Measurements from ENCODE around the gene GFRA1. TPM values are rescaled to one million over a fixed set of nuclear protein-coding genes. Genes with fewer than 3 reads are reported as not detected.

GFRA1 gene
- total RNA-seq, 4 donors from 2014 or later, result 1.8 to 21.4 (median 12.1) TPM

DNA sequence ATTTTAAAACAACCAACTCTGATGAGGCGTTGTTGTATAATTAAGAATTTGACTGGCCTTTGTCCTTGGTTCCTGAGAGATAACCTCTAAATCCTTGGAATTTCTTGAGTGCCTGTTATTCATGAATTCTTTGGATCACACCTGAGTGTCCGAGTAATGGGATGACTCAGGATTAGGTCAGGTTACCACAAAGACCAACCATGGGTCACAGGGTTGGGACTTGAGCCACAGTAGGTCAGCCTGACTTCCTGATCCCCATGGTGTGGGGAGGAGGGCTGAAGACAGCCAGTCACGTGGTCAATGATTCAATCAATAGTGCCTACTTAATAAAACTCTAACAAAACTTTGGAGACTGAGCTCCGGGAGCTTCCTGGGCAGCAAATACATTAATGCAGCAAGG is 192.5 kb downstream of the GFRA1 start:
- TF ChIP-seq POLR2A (IDR thresholded peaks at IDR 0.05), result no peak
- TF ChIP-seq, protein P1, sequence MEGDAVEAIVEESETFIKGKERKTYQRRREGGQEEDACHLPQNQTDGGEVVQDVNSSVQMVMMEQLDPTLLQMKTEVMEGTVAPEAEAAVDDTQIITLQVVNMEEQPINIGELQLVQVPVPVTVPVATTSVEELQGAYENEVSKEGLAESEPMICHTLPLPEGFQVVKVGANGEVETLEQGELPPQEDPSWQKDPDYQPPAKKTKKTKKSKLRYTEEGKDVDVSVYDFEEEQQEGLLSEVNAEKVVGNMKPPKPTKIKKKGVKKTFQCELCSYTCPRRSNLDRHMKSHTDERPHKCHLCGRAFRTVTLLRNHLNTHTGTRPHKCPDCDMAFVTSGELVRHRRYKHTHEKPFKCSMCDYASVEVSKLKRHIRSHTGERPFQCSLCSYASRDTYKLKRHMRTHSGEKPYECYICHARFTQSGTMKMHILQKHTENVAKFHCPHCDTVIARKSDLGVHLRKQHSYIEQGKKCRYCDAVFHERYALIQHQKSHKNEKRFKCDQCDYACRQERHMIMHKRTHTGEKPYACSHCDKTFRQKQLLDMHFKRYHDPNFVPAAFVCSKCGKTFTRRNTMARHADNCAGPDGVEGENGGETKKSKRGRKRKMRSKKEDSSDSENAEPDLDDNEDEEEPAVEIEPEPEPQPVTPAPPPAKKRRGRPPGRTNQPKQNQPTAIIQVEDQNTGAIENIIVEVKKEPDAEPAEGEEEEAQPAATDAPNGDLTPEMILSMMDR (IDR thresholded peaks at IDR 0.05), result no peak
- no peak overlapping the region for H3K4me3 ChIP-seq
- H3K9me3 ChIP-seq, result no peaks in the 10 kb centered on the region
- H3K4me1 ChIP-seq, result no peaks in the 10 kb centered on the region
- DNase-seq, result no peak
- H3K27ac ChIP-seq, result no peak overlapping the region
- no peaks in the 10 kb centered on the region for H3K27me3 ChIP-seq
- no peaks in the 10 kb centered on the region for H3K36me3 ChIP-seq

DNA sequence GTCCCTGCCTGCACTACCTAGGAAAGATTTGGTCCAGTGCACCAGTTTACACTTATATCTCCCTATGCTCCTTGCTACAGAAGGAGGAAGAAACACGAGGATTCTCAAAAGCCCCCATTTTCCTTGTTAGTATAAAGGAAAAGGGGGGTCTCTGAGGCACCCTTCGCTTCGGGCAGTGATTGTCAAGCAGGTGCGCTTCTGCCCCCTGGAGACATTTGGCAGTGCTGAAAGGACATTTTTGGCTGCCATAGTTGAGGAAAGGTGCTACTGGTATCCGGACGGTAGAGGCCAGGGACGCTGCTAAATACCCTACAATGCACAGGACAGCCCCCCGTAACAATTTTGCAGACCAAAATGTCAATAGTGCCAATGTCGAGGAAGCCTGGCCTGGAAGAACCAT is 193.7 kb downstream of the GFRA1 start:
- H3K4me3 ChIP-seq, result no peak overlapping the region
- DNase-seq, result no peak
- no peak for TF ChIP-seq POLR2A (IDR thresholded peaks at IDR 0.05)
- TF ChIP-seq, protein P1 (IDR thresholded peaks at IDR 0.05), result no peak
- no peaks in the 10 kb centered on the region for H3K36me3 ChIP-seq
- no peak overlapping the region for H3K27ac ChIP-seq
- no peaks in the 10 kb centered on the region for H3K27me3 ChIP-seq
- no peaks in the 10 kb centered on the region for H3K9me3 ChIP-seq
- H3K4me1 ChIP-seq, result no peaks in the 10 kb centered on the region

DNA sequence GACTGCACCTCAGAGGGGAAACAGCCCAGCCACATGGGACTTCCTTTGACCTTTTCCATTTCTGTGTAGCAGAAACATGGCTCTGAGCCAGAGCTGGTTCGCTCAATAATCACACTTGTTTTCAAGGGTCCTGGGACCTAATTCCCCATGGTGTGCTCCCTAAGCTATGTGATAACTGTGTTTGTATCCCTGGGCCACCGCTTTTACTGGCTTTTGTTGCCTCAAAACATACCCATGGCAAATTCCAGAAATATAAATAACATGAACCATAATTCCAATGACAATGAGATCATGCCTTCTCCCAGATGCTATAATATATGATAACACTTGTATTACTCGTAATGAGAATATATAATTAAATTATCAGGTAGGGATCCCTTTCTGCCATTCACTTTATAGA is 196.4 kb downstream of the GFRA1 start:
- Histone ChIP-seq H3K4me3 (no peak overlapping the region), H3K36me3 (no peaks in the 10 kb centered on the region), H3K27ac (no peak overlapping the region), H3K27me3 (no peaks in the 10 kb centered on the region), H3K9me3 (no peaks in the 10 kb centered on the region), H3K4me1 (no peaks in the 10 kb centered on the region)
- no peak for DNase-seq
- TF ChIP-seq, protein P1 (IDR thresholded peaks at IDR 0.05), result no peak
- TF ChIP-seq POLR2A (IDR thresholded peaks at IDR 0.05), result no peak

DNA sequence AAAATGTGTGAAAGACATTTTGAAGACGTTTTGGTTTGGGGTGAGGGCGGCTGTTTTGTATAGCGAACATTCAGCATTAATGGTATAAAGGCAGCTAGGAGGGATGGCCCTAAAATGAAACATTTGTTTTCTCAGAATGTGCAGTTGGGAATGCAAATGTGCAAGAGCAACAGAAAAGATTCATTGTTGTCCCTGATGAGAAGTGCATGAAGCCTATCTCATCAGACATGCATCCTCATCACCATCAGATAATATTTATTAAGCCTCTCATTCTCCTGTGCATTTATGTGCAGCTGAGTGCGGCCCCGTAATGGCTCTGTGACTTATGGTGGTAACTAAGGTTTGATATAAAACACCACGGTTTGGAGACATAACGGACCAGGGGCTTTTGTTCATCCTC is 199.5 kb downstream of the GFRA1 start:
- TF ChIP-seq, protein P1 (IDR thresholded peaks at IDR 0.05), result no peak
- TF ChIP-seq POLR2A (IDR thresholded peaks at IDR 0.05), result no peak
- no peaks in the 10 kb centered on the region for H3K4me1 ChIP-seq
- H3K27ac ChIP-seq, result no peak overlapping the region
- H3K27me3 ChIP-seq, result no peaks in the 10 kb centered on the region
- H3K9me3 ChIP-seq, result no peaks in the 10 kb centered on the region
- H3K4me3 ChIP-seq, result no peak overlapping the region
- no peaks in the 10 kb centered on the region for H3K36me3 ChIP-seq
- DNase-seq, result no peak

DNA sequence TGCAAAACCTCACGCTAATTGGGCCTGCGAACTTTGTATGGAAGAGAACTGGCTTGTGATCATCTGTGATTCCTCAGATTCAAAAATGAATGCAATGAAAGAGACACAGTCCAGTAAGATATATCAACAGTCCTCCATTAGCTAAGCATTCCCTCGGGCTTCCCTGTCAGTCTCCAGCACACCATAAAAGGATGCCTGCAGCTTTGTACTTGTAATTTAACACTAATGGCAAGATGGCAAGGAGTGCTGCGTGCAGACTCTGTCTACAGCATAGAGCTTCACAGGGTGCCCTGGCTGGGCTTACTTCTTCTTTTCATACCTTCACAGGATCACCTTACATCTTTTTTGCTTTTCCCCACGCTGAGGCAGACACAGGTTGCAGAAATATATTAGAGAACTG is 200.0 kb downstream of the GFRA1 start:
- no peaks in the 10 kb centered on the region for H3K27me3 ChIP-seq
- no peaks in the 10 kb centered on the region for H3K36me3 ChIP-seq
- no peak overlapping the region for H3K4me3 ChIP-seq
- H3K27ac ChIP-seq, result no peak overlapping the region
- H3K9me3 ChIP-seq, result no peaks in the 10 kb centered on the region
- TF ChIP-seq POLR2A (IDR thresholded peaks at IDR 0.05), result no peak
- TF ChIP-seq, protein P1 (IDR thresholded peaks at IDR 0.05), result no peak
- H3K4me1 ChIP-seq, result no peaks in the 10 kb centered on the region
- DNase-seq, result no peak

Data from Peyer's patch (tissue), 4 donors.